Esophagus squamous epithelium (tissue), 4 donors: ENCODE results near the gene RNF126.

Experiments used
- POLR2A ChIP-seq, 4 donors: fragments of 450-650 bp; IDR thresholded peaks; one replicate each; pipeline ENCODE4 v1.6.1; 2017; ENCODE audit warnings: antibody characterized with exemption in 4 of 4, mild to moderate bottlenecking in 4 of 4, moderate library complexity in 3 of 4
- TF ChIP-seq, protein P1 (sequence below), 6 experiments: fragments of 450-650 bp in 4 of 6; fragments of 200-600 bp in 2 of 6; sonication (generic) in 2 of 6; IDR thresholded peaks; one replicate each; pipeline ENCODE4 v1.5.1; 2016 to 2019; ENCODE audit warnings: antibody characterized with exemption in 6 of 6, mild to moderate bottlenecking in 4 of 6, moderate library complexity in 4 of 6

DNA sequence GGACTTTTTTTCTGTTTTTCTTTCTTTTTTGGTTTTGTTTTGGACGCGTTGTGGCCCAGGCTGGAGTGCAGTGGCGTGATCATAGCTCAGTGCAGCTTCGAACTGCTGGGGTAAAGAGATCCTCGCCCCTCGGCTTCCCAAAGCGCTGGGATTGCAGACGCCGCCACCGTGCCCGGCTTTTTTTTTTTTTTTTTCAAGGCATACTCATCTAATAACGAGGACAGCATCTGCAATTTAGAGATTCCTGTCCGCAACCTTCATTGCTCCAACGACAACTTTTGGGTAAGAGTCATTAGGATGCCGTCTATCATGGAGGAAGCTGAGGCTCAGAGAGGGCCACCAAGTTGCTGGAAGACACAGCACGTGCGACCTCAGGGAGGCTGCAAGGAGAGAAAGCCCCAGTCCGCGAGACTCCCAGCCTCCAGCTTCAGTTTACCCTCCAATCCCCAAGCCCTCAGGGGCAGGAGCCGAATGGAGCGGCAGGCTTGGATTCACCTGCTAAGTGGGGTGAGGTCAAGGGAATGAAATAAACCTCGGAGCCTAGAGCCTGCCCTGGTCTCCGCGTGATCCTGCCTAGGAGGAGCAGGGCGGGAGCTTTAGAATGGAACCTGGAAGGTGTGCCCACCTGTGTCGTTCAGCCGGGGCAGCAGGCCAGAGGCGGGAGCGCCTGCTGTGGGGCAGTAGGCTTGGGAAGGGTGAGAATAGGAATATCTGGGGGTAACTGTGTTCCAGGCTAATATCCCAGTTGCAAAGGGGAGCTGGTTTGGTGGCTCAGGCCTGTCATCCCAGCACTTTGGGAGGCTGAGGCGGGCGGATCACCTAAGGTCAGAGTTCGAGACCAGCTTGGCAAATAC lies 29.0 kb downstream of the RNF126 start:
- TF ChIP-seq, protein P1, sequence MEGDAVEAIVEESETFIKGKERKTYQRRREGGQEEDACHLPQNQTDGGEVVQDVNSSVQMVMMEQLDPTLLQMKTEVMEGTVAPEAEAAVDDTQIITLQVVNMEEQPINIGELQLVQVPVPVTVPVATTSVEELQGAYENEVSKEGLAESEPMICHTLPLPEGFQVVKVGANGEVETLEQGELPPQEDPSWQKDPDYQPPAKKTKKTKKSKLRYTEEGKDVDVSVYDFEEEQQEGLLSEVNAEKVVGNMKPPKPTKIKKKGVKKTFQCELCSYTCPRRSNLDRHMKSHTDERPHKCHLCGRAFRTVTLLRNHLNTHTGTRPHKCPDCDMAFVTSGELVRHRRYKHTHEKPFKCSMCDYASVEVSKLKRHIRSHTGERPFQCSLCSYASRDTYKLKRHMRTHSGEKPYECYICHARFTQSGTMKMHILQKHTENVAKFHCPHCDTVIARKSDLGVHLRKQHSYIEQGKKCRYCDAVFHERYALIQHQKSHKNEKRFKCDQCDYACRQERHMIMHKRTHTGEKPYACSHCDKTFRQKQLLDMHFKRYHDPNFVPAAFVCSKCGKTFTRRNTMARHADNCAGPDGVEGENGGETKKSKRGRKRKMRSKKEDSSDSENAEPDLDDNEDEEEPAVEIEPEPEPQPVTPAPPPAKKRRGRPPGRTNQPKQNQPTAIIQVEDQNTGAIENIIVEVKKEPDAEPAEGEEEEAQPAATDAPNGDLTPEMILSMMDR (IDR thresholded peaks at IDR 0.05) = no peak
- no peak for TF ChIP-seq POLR2A (IDR thresholded peaks at IDR 0.05)
